ENCODE measurements around the gene TFF3. TPM values are rescaled to one million over a fixed set of nuclear protein-coding genes. Genes with fewer than 3 reads are reported as not detected.

Gene TFF3
- total RNA-seq, 2 donors from 2014 or later = 5.5 TPM; not detected in 1

- no peaks in the 10 kb centered on the region for H3K36me3 Mint-ChIP-seq (ENCODE audit: low read depth)
- Histone ChIP-seq H3K4me1 (ENCODE audit: control insufficient read depth, insufficient read depth, low read length) (peaks cover 3% of the 10 kb centered on the region), H3K27ac (ENCODE audit: low read depth, low read length) (no peak overlapping the region), H3K4me3 (ENCODE audit: low read length) (no peak overlapping the region), H3K27me3 (ENCODE audit: control insufficient read depth, insufficient read depth, low read length, poor library complexity, severe bottlenecking) (no peaks in the 10 kb centered on the region), H3K9me3 (ENCODE audit: control insufficient read depth, low read length) (no peaks in the 10 kb centered on the region), H3K9ac (ENCODE audit: extremely low read depth, low read length, poor library complexity, severe bottlenecking) (no peak overlapping the region), H3K36me3 (ENCODE audit: control insufficient read depth, insufficient read depth, low read length) (no peaks in the 10 kb centered on the region)
- H3K27ac Mint-ChIP-seq = no peak overlapping the region
- no peaks in the 10 kb centered on the region for H3K9me3 Mint-ChIP-seq
- no peak overlapping the region for H3K4me3 Mint-ChIP-seq
- no peaks in the 10 kb centered on the region for H3K27me3 Mint-ChIP-seq (ENCODE audit: insufficient read depth)
- WGBS, 2 experiments (ENCODE audit: insufficient coverage in 1 of 2, insufficient read length in 1 of 2) = 92 to 94% methylated on average over 24 of the region's 24 CpGs
- peaks cover 5% of the 10 kb centered on the region for H3K4me1 Mint-ChIP-seq
- no peak for TF ChIP-seq CTCF (conservative IDR thresholded peaks at IDR 0.05)
- DNase-seq = peak; percentile 24
Observed at GRCh38 chr21:42340187-42341050, 25.2 kb upstream of the TFF3 start.

- peak overlapping the region; percentile 47 for H3K27ac ChIP-seq (ENCODE audit: low read depth, low read length)
- Mint-ChIP-seq H3K27ac (no peak overlapping the region), H3K36me3 (ENCODE audit: low read depth) (no peaks in the 10 kb centered on the region), H3K27me3 (ENCODE audit: insufficient read depth) (no peaks in the 10 kb centered on the region), H3K9me3 (no peaks in the 10 kb centered on the region), H3K4me3 (no peak overlapping the region), H3K4me1 (peaks cover 5% of the 10 kb centered on the region)
- 90 to 95% methylated on average over 10 to 16 of the region's 17 CpGs for WGBS, 2 experiments (ENCODE audit: insufficient coverage in 1 of 2, insufficient read length in 1 of 2)
- no peaks in the 10 kb centered on the region for H3K9me3 ChIP-seq (ENCODE audit: control insufficient read depth, low read length)
- peak; percentile 5 for DNase-seq
- H3K4me1 ChIP-seq (ENCODE audit: control insufficient read depth, insufficient read depth, low read length) = peaks cover 3% of the 10 kb centered on the region
- no peak overlapping the region for H3K4me3 ChIP-seq (ENCODE audit: low read length)
- TF ChIP-seq CTCF (conservative IDR thresholded peaks at IDR 0.05) = no peak
- H3K27me3 ChIP-seq (ENCODE audit: control insufficient read depth, insufficient read depth, low read length, poor library complexity, severe bottlenecking) = no peaks in the 10 kb centered on the region
- H3K36me3 ChIP-seq (ENCODE audit: control insufficient read depth, insufficient read depth, low read length) = no peaks in the 10 kb centered on the region
- H3K9ac ChIP-seq (ENCODE audit: extremely low read depth, low read length, poor library complexity, severe bottlenecking) = no peak overlapping the region
Observed at GRCh38 chr21:42338729-42339715, 23.8 kb upstream of the TFF3 start.
